Upper lobe of left lung (tissue), 6 donors: ENCODE data around the gene RANGRF. TPM values are rescaled to one million over a fixed set of nuclear protein-coding genes. Genes with fewer than 3 reads are reported as not detected.
A peak's percentile ranks its signal among the peaks of the same experiment; 100 is the strongest.

Source experiments
- ATAC-seq, 2 donors: fragments of 200-7000 bp; cut with Tn5 transposase; one replicate each; pipeline ENCODE4 v1.9.1; 2022; ENCODE audit warnings: mild to moderate bottlenecking in 2 of 2, moderate library complexity in 2 of 2; ENCODE audit not compliant: low FRiP score in 2 of 2
- DNase-seq, 2 donors: peaks; one replicate each; pipeline ENCODE4 v3.0.0-alpha.2; 2019 to 2020
- H3K27ac ChIP-seq, 4 donors: fragments of 200-600 bp; sonication (generic); one replicate each; pipeline ENCODE4 v1.5.1; 2016 to 2019
- H3K27me3 ChIP-seq, 4 donors: fragments of 200-600 bp; sonication (generic); one replicate each; pipeline ENCODE4 v1.5.1; 2017 to 2019
- H3K36me3 ChIP-seq, 4 donors: fragments of 200-600 bp; sonication (generic); one replicate each; pipeline ENCODE4 v1.5.1; 2016 to 2019
- H3K4me1 ChIP-seq, 4 donors: fragments of 200-600 bp; sonication (generic); one replicate each; pipeline ENCODE4 v1.5.1; 2018 to 2019
- H3K4me3 ChIP-seq, 4 donors: fragments of 200-600 bp; sonication (generic); one replicate each; pipeline ENCODE4 v1.5.1; 2017 to 2019; ENCODE audit warnings: mild to moderate bottlenecking in 2 of 4, moderate library complexity in 1 of 4
- H3K9me3 ChIP-seq, 4 donors: fragments of 200-600 bp; sonication (generic); one replicate each; pipeline ENCODE4 v1.5.1; 2018 to 2019
- EP300 ChIP-seq, 4 donors: sonication (generic); formaldehyde crosslinking; IDR thresholded peaks; one replicate each; pipeline ENCODE4 v1.5.1; 2017; ENCODE audit warnings: antibody characterized with exemption in 4 of 4, control low read depth in 2 of 4
- POLR2A ChIP-seq, 4 donors: fragments of 450-650 bp; IDR thresholded peaks; one replicate each; pipeline ENCODE4 v1.5.1; 2016 to 2017; ENCODE audit warnings: antibody characterized with exemption in 4 of 4, mild to moderate bottlenecking in 2 of 4
- POLR2AphosphoS5 ChIP-seq, 2 donors: sonication (generic); formaldehyde crosslinking; IDR thresholded peaks; one replicate each; pipeline ENCODE4 v1.5.1; 2017; ENCODE audit warnings: antibody characterized with exemption in 2 of 2
- WGBS, 2 donors: methylation state at CpG; one replicate each; pipeline ENCODE4 v1.1.5; 2017 to 2018; 5-methylcytosine and 5-hydroxymethylcytosine counted together
- total RNA-seq, 6 donors: library from RNA; depleted of rRNA in 4 of 6; stranded (reverse); fragments of >200 nt in 4 of 6; gene quantifications; one replicate each; pipeline versions ENCODE4 v1.1.0 to v1.2.1, GENCODE V29; 2016 to 2021
- TF ChIP-seq, protein P1 (sequence below), 6 experiments: fragments of 450-650 bp in 4 of 6; fragments of 200-600 bp in 2 of 6; sonication (generic) in 2 of 6; IDR thresholded peaks; one replicate each; pipeline ENCODE4 v1.5.1; 2016 to 2019; ENCODE audit warnings: antibody characterized with exemption in 6 of 6
- donor health status: DM: no; HTN: no; CAD: no; lungs with moderate emphysema.
- donor health status: DM: no; HTN: yes; CAD: no; lungs with severe emphysema.

RANGRF gene
- total RNA-seq, 6 donors from 2014 or later: 19.9 to 32.4 (median 26.6) TPM

DNA sequence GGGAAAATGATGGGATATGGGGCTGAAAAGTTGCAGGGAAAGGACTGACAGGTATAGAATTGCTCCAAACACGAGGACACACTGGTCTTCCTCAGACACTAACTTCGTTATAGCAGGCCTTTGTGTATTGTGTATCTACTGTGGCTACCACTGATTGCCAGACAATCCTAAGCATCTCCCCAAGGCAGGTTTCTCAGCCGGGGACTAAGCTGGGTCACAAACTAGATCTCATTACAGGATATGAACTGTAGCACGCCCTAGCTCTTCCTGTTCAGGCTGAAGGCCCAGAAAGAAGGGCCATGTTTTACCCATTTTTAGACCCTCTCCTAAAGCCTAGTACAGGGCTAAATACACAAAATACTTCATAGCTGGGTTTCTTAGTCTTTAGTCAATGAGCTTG, 5.1 kb upstream of the RANGRF start:
- DNase-seq: no peak
- ATAC-seq: no peak
- H3K27ac ChIP-seq: no peak overlapping the region
- H3K4me3 ChIP-seq: no peak overlapping the region
- WGBS, 2 donors: 60 to 73% methylated on average over 4 of the region's 4 CpGs
- no peak for TF ChIP-seq POLR2AphosphoS5 (IDR thresholded peaks at IDR 0.05)
- TF ChIP-seq EP300 (IDR thresholded peaks at IDR 0.05): no peak
- TF ChIP-seq, protein P1, sequence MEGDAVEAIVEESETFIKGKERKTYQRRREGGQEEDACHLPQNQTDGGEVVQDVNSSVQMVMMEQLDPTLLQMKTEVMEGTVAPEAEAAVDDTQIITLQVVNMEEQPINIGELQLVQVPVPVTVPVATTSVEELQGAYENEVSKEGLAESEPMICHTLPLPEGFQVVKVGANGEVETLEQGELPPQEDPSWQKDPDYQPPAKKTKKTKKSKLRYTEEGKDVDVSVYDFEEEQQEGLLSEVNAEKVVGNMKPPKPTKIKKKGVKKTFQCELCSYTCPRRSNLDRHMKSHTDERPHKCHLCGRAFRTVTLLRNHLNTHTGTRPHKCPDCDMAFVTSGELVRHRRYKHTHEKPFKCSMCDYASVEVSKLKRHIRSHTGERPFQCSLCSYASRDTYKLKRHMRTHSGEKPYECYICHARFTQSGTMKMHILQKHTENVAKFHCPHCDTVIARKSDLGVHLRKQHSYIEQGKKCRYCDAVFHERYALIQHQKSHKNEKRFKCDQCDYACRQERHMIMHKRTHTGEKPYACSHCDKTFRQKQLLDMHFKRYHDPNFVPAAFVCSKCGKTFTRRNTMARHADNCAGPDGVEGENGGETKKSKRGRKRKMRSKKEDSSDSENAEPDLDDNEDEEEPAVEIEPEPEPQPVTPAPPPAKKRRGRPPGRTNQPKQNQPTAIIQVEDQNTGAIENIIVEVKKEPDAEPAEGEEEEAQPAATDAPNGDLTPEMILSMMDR (IDR thresholded peaks at IDR 0.05): no peak
- H3K9me3 ChIP-seq: no peaks in the 10 kb centered on the region
- H3K4me1 ChIP-seq: peaks cover 3 to 24% (median 16%) of the 10 kb centered on the region in 4 donors
- H3K27me3 ChIP-seq: no peaks in the 10 kb centered on the region
- H3K36me3 ChIP-seq: no peaks in the 10 kb centered on the region

DNA sequence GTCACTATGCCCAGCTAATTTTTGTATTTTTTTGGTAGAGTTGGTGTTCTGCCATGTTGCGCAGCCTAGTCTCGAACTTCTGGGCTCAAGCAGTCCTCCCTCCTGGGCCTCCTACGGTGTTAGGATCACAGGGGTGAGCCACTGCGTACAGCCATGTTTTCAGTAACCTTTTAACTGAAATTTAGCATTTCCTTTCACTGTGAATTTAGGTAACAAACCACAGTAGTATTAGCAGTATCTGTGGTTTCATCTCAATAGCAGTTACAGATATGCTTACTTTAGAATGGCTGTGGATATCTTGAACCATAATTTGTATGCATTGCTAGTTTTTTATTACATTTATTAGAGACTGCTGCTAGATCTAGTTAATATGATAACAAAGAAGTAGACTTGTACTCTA, 4.3 kb upstream of the RANGRF start:
- ATAC-seq: no peak
- TF ChIP-seq EP300 (IDR thresholded peaks at IDR 0.05) (no peak), POLR2AphosphoS5 (IDR thresholded peaks at IDR 0.05) (no peak), POLR2A (IDR thresholded peaks at IDR 0.05) (no peak)
- TF ChIP-seq, protein P1 (IDR thresholded peaks at IDR 0.05): no peak
- no peak overlapping the region for H3K4me3 ChIP-seq
- H3K9me3 ChIP-seq: no peaks in the 10 kb centered on the region
- H3K36me3 ChIP-seq: no peaks in the 10 kb centered on the region
- no peak for DNase-seq
- peaks cover 5 to 25% (median 19%) of the 10 kb centered on the region in 4 donors for H3K4me1 ChIP-seq
- no peak overlapping the region for H3K27ac ChIP-seq
- WGBS, 2 donors: 73 to 84% methylated on average over 3 of the region's 4 CpGs
- H3K27me3 ChIP-seq: no peaks in the 10 kb centered on the region

DNA sequence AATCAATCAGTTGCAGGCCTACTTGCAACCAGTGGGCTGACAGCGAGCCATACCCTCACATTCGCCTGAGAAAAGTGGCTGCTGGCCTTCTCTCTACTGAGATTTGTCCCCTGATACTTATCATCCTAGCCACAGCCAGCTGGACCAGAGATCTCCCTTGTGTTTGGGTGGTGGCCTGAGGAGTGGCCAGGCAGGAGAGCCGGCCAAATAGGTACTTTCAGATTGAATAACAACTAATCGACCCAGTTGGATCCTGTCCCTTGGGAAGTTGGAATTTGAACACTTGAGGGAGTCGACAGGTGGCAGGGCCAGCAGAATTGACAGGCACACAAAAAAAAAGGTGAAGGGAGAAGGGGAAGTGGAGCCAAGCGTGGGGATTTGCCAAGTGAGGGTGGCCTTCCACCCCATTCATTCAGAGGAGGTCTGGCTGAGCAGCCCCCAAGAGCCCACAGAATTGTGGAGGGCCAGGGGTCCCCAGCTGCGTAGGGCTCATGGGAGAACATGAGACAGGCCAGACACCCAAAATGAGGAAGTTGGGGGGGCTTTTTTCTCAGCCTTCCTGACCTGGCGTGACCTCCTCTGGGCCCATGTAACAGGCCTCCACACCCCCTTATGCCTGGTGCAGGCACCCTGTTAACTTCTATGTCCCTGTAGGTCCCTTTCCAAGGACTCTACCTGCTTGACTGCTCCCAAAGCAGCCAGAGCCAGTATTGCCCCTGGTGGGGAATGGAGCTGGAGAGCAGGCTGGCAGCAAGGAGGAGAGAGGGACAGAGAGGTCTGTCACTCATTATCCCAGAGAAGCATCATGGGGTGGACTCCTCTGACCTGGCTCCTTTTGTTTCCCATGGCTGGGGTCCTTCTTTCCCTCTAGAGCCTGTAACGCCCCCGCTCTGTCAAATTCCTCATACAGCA, 2.9 kb upstream of the RANGRF start:
- peak overlapping the region in 2 of 4 donors; percentile 23 to 31 for H3K27ac ChIP-seq
- H3K4me1 ChIP-seq: peaks cover 10 to 32% (median 26%) of the 10 kb centered on the region in 4 donors
- ATAC-seq: no peak
- peak in 1 of 2 donors; percentile 66 for DNase-seq
- WGBS, 2 donors: 66 to 76% methylated on average over 10 of the region's 10 CpGs
- TF ChIP-seq, protein P1 (IDR thresholded peaks at IDR 0.05): no peak
- no peak for TF ChIP-seq EP300 (IDR thresholded peaks at IDR 0.05)
- no peak for TF ChIP-seq POLR2A (IDR thresholded peaks at IDR 0.05)
- no peak for TF ChIP-seq POLR2AphosphoS5 (IDR thresholded peaks at IDR 0.05)
- H3K9me3 ChIP-seq: no peaks in the 10 kb centered on the region
- H3K4me3 ChIP-seq: no peak overlapping the region
- no peaks in the 10 kb centered on the region for H3K36me3 ChIP-seq
- H3K27me3 ChIP-seq: no peaks in the 10 kb centered on the region

DNA sequence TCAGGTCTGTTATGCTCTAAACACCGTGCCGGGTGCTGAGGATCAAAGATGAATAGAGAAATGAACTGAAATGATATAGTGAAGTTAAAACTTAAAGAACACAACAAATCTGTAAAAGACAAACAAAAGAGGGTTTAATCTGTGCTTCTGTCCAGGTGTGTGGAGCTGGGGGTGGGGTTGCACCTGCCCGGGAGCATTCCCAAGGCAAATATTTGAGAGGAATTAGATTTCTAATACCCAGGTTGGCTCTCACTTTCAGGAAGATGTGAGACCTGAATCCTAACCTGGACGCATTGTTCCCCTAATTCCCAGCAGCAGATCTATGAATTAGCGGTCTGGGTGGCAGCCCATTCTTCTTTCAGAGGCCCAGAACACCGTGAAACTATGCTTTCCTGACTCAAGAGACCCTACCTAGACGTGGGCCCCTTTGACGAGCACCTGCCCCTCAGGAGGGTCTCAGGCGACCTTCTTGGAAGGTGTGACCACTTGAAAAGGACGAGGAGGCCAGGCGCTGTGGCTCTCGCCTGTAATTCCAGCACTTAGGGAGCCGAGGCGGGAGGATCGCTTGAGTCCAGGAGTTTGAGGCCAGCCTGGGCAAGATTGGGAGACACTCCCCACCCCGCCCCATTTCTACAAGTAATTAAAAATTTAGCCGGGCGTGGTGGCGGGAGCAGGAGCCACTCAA, 677 bp upstream of the RANGRF start:
- H3K4me1 ChIP-seq: peaks cover 10 to 32% (median 28%) of the 10 kb centered on the region in 4 donors
- 29 to 53% methylated on average over 12 to 19 of the region's 19 CpGs for WGBS, 2 donors
- H3K27me3 ChIP-seq: no peaks in the 10 kb centered on the region
- no peaks in the 10 kb centered on the region for H3K36me3 ChIP-seq
- H3K4me3 ChIP-seq: peak overlapping the region; percentile 63 to 89 (median 78)
- ATAC-seq (no peak), DNase-seq (peak in 1 of 2 donors; percentile 77)
- TF ChIP-seq EP300 (IDR thresholded peaks at IDR 0.05) (no peak), POLR2A (IDR thresholded peaks at IDR 0.05) (no peak), POLR2AphosphoS5 (IDR thresholded peaks at IDR 0.05) (no peak)
- TF ChIP-seq, protein P1 (IDR thresholded peaks at IDR 0.05): no peak
- peak overlapping the region; percentile 90 to 97 (median 94) for H3K27ac ChIP-seq
- H3K9me3 ChIP-seq: no peaks in the 10 kb centered on the region
